Thymus (tissue), 11 donors: ENCODE measurements around the gene KREMEN2. TPM values are rescaled to one million over a fixed set of nuclear protein-coding genes. Genes with fewer than 3 reads are reported as not detected.

Source experiments
- DNase-seq, 9 donors: peaks; one replicate each; pipeline ENCODE4 v3.0.0-alpha.2; 2013; ENCODE audit warnings: low spot score in 9 of 9, low read depth in 6 of 9, missing footprints in 1 of 9
- H3K27ac ChIP-seq, 2 donors: one replicate each; pipeline ENCODE4 v1.5.1; 2013; ENCODE audit warnings: control low read depth in 1 of 2, low read depth in 1 of 2, low read length in 1 of 2, mild to moderate bottlenecking in 1 of 2, moderate library complexity in 1 of 2
- H3K27me3 ChIP-seq, 2 donors: one replicate each; pipeline ENCODE4 v1.5.1; 2013; ENCODE audit warnings: low read length in 1 of 2; ENCODE audit not compliant: control insufficient read depth in 2 of 2, insufficient read depth in 1 of 2
- H3K36me3 ChIP-seq, 2 donors: one replicate each; pipeline ENCODE4 v1.5.1; 2013; ENCODE audit warnings: low read length in 1 of 2, mild to moderate bottlenecking in 1 of 2, moderate library complexity in 1 of 2; ENCODE audit not compliant: control insufficient read depth in 2 of 2, insufficient read depth in 2 of 2
- H3K4me1 ChIP-seq, 2 donors: one replicate each; pipeline ENCODE4 v1.5.1; 2013; ENCODE audit warnings: low read length in 2 of 2; ENCODE audit not compliant: control insufficient read depth in 2 of 2, insufficient read depth in 2 of 2
- H3K4me3 ChIP-seq, 2 donors: one replicate each; pipeline ENCODE4 v1.5.1; 2013; ENCODE audit warnings: low read length in 2 of 2, control low read depth in 1 of 2, mild to moderate bottlenecking in 1 of 2
- H3K9me3 ChIP-seq, 2 donors: one replicate each; pipeline ENCODE4 v1.5.1; 2013; ENCODE audit warnings: low read length in 1 of 2, mild to moderate bottlenecking in 1 of 2; ENCODE audit not compliant: control insufficient read depth in 2 of 2, insufficient read depth in 1 of 2
- WGBS: extraction: QIAGEN DNeasy Blood & Tissue Kit; methylation state at CpG from one replicate; pipeline ENCODE4 v1.1.7; 2013; 5-methylcytosine and 5-hydroxymethylcytosine counted together
- polyA plus RNA-seq: library from polyadenylated mRNA; stranded (reverse); fragments of 200-250 nt; gene quantifications from one replicate; pipeline ENCODE4 v1.2.3, GENCODE V29; 2013
- total RNA-seq: library from RNA; stranded (reverse); fragments of 120-200 nt; gene quantifications from one replicate; pipeline ENCODE4 v1.2.4, GENCODE V29; 2013
- donor health status: healthy.

The KREMEN2 gene
- total and polyA plus RNA-seq, 2 donors, result 3.1 to 18.2 TPM

GRCh38 chr16:3000540-3000939 lies 36.5 kb downstream of the KREMEN2 start:
- Histone ChIP-seq H3K36me3 (no peaks in the 10 kb centered on the region), H3K9me3 (no peaks in the 10 kb centered on the region), H3K4me1 (peaks cover 4 to 9% of the 10 kb centered on the region in 2 donors), H3K27me3 (peaks cover 8 to 51% of the 10 kb centered on the region in 2 donors), H3K27ac (no peak overlapping the region), H3K4me3 (no peak overlapping the region)
- WGBS, result 98% methylated on average over 4 of the region's 4 CpGs
- no peak for DNase-seq

- no peaks in the 10 kb centered on the region for H3K36me3 ChIP-seq
- peaks cover 10 to 58% of the 10 kb centered on the region in 2 donors for H3K27me3 ChIP-seq
These were observed 37.2 kb downstream of the KREMEN2 start for GRCh38 chr16:3001316-3001715.

GRCh38 chr16:3003582-3004270 lies 39.7 kb downstream of the KREMEN2 start:
- H3K4me1 ChIP-seq, result peaks cover 23 to 39% of the 10 kb centered on the region in 2 donors
- peaks cover 10 to 61% of the 10 kb centered on the region in 2 donors for H3K27me3 ChIP-seq
- no peaks in the 10 kb centered on the region for H3K36me3 ChIP-seq
- no peak overlapping the region for H3K27ac ChIP-seq
- DNase-seq, result peak; percentile 93 to 99 (median 97)
- 9% methylated on average over 58 of the region's 58 CpGs for WGBS
- peaks cover 0 to 4% of the 10 kb centered on the region in 2 donors for H3K9me3 ChIP-seq
- peak overlapping the region in 1 of 2 donors; percentile 61 for H3K4me3 ChIP-seq

More at GRCh38 chr16:3001316-3001715, 37.2 kb downstream of the KREMEN2 start:
- DNase-seq, result no peak
- Histone ChIP-seq H3K4me1 (peaks cover 4 to 15% of the 10 kb centered on the region in 2 donors), H3K9me3 (no peaks in the 10 kb centered on the region), H3K4me3 (no peak overlapping the region), H3K27ac (no peak overlapping the region)
- WGBS, result 97% methylated on average over 12 of the region's 12 CpGs

GRCh38 chr16:3004319-3004718 lies 40.2 kb downstream of the KREMEN2 start:
- Histone ChIP-seq H3K27me3 (peaks cover 7 to 62% of the 10 kb centered on the region in 2 donors), H3K9me3 (peaks cover 0 to 4% of the 10 kb centered on the region in 2 donors), H3K4me3 (peak overlapping the region in 1 of 2 donors; percentile 61)

GRCh38 chr16:3004781-3005284 lies 40.8 kb downstream of the KREMEN2 start:
- peak overlapping the region; percentile 24 to 61 for H3K4me3 ChIP-seq
- peaks cover 7 to 62% of the 10 kb centered on the region in 2 donors for H3K27me3 ChIP-seq

More at GRCh38 chr16:3004319-3004718, 40.2 kb downstream of the KREMEN2 start:
- under 1% methylated on average over 62 of the region's 67 CpGs for WGBS
- Histone ChIP-seq H3K27ac (no peak overlapping the region), H3K36me3 (no peaks in the 10 kb centered on the region), H3K4me1 (peaks cover 23 to 42% of the 10 kb centered on the region in 2 donors)
- no peak for DNase-seq

GRCh38 chr16:3007059-3007956 lies 43.2 kb downstream of the KREMEN2 start:
- Histone ChIP-seq H3K9me3 (peaks cover 0 to 14% of the 10 kb centered on the region in 2 donors), H3K27me3 (peaks cover 12 to 65% of the 10 kb centered on the region in 2 donors), H3K4me3 (no peak overlapping the region), H3K27ac (peak overlapping the region in 1 of 2 donors; percentile 50), H3K4me1 (peaks cover 23 to 52% of the 10 kb centered on the region in 2 donors), H3K36me3 (no peaks in the 10 kb centered on the region)
- DNase-seq, result peak in 1 of 9 donors; percentile 56
- WGBS, result 25% methylated on average over 13 of the region's 13 CpGs

More at GRCh38 chr16:3004781-3005284, 40.8 kb downstream of the KREMEN2 start:
- no peak overlapping the region for H3K27ac ChIP-seq
- no peak for DNase-seq
- H3K36me3 ChIP-seq, result no peaks in the 10 kb centered on the region
- 28% methylated on average over 25 of the region's 25 CpGs for WGBS
- peaks cover 23 to 42% of the 10 kb centered on the region in 2 donors for H3K4me1 ChIP-seq
- H3K9me3 ChIP-seq, result peaks cover 0 to 4% of the 10 kb centered on the region in 2 donors

GRCh38 chr16:3007957-3008689 lies 44.0 kb downstream of the KREMEN2 start:
- WGBS, result 5% methylated on average over 17 of the region's 17 CpGs

GRCh38 chr16:3008690-3009037 lies 44.6 kb downstream of the KREMEN2 start:
- H3K4me1 ChIP-seq, result peaks cover 25 to 59% of the 10 kb centered on the region in 2 donors
- H3K4me3 ChIP-seq, result no peak overlapping the region
- WGBS, result 91% methylated on average over 4 of the region's 4 CpGs
- H3K27ac ChIP-seq, result no peak overlapping the region
- DNase-seq, result no peak
- H3K9me3 ChIP-seq, result peaks cover 0 to 14% of the 10 kb centered on the region in 2 donors
- H3K27me3 ChIP-seq, result peaks cover 19 to 76% of the 10 kb centered on the region in 2 donors
- H3K36me3 ChIP-seq, result no peaks in the 10 kb centered on the region

More at GRCh38 chr16:3007957-3008689, 44.0 kb downstream of the KREMEN2 start:
- H3K9me3 ChIP-seq, result peaks cover 0 to 14% of the 10 kb centered on the region in 2 donors
- DNase-seq, result peak in 1 of 9 donors; percentile 54
- H3K27ac ChIP-seq, result peak overlapping the region in 1 of 2 donors; percentile 36
- no peaks in the 10 kb centered on the region for H3K36me3 ChIP-seq
- no peak overlapping the region for H3K4me3 ChIP-seq
- peaks cover 15 to 73% of the 10 kb centered on the region in 2 donors for H3K27me3 ChIP-seq
- peaks cover 25 to 61% of the 10 kb centered on the region in 2 donors for H3K4me1 ChIP-seq
